ENCODE measurements around the gene IGFBP7.
A peak's percentile ranks its signal among the peaks of the same experiment; 100 is the strongest.

IGFBP7 gene

GRCh38 chr4:57125996-57126395, 15.8 kb upstream of the IGFBP7 start:
- TF ChIP-seq, protein P1, sequence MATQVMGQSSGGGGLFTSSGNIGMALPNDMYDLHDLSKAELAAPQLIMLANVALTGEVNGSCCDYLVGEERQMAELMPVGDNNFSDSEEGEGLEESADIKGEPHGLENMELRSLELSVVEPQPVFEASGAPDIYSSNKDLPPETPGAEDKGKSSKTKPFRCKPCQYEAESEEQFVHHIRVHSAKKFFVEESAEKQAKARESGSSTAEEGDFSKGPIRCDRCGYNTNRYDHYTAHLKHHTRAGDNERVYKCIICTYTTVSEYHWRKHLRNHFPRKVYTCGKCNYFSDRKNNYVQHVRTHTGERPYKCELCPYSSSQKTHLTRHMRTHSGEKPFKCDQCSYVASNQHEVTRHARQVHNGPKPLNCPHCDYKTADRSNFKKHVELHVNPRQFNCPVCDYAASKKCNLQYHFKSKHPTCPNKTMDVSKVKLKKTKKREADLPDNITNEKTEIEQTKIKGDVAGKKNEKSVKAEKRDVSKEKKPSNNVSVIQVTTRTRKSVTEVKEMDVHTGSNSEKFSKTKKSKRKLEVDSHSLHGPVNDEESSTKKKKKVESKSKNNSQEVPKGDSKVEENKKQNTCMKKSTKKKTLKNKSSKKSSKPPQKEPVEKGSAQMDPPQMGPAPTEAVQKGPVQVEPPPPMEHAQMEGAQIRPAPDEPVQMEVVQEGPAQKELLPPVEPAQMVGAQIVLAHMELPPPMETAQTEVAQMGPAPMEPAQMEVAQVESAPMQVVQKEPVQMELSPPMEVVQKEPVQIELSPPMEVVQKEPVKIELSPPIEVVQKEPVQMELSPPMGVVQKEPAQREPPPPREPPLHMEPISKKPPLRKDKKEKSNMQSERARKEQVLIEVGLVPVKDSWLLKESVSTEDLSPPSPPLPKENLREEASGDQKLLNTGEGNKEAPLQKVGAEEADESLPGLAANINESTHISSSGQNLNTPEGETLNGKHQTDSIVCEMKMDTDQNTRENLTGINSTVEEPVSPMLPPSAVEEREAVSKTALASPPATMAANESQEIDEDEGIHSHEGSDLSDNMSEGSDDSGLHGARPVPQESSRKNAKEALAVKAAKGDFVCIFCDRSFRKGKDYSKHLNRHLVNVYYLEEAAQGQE (IDR thresholded peaks at IDR 0.05; ENCODE audit: insufficient read depth in 1 of 2, low read depth in 2 of 2, low read length in 2 of 2) = no peak

GRCh38 chr4:57124145-57124544, 14.0 kb upstream of the IGFBP7 start:
- TF ChIP-seq, protein P1 (IDR thresholded peaks at IDR 0.05; ENCODE audit: insufficient read depth in 1 of 2, low read depth in 2 of 2, low read length in 2 of 2) = no peak
- TF ChIP-seq SIN3A (IDR thresholded peaks at IDR 0.05; ENCODE audit: borderline replicate concordance, insufficient read depth, low read length) = no peak
- no peak for TF ChIP-seq TAF1 (IDR thresholded peaks at IDR 0.05; ENCODE audit: borderline replicate concordance, insufficient read depth, low read length)
- no peak for TF ChIP-seq POLR2AphosphoS5 (IDR thresholded peaks at IDR 0.05; ENCODE audit: low read depth, low read length)
- TF ChIP-seq FOXP2 (optimal IDR thresholded peaks at IDR 0.05; ENCODE audit: borderline replicate concordance, extremely low read depth, extremely low read length, insufficient read depth) = no peak

DNA sequence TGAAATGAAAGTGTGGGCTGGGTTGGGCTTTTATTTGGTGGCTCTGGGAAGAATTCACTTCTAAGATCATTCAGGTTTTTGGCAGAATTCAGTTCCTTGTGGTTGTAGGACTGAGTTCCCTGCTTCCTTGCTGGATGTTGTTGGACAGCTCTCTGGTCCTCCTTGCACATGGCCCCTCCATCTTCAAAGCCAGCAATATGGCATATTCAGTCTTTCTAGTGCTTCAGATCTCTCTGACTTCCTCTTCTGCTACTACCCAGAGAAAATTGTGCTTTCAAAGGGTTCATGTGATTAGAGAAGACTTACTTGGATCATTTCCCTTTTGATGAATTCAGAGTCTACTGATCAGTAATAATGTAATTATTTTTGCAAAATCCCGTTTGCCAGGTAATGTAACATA, 12.8 kb upstream of the IGFBP7 start:
- TF ChIP-seq, protein P1 (IDR thresholded peaks at IDR 0.05; ENCODE audit: insufficient read depth in 1 of 2, low read depth in 2 of 2, low read length in 2 of 2) = peak in 1 of 2 experiments; percentile 79; a peak in 2 of 4 replicates
- TF ChIP-seq FOXP2 (optimal IDR thresholded peaks at IDR 0.05; ENCODE audit: borderline replicate concordance, extremely low read depth, extremely low read length, insufficient read depth) = no peak

GRCh38 chr4:57119054-57119651, 9.0 kb upstream of the IGFBP7 start:
- TF ChIP-seq, protein P1 (IDR thresholded peaks at IDR 0.05; ENCODE audit: insufficient read depth in 1 of 2, low read depth in 2 of 2, low read length in 2 of 2) = peak in 1 of 2 experiments; percentile 65; a peak in 1 of 4 replicates
- TF ChIP-seq SIN3A (IDR thresholded peaks at IDR 0.05; ENCODE audit: borderline replicate concordance, insufficient read depth, low read length) (peak; percentile 46; the same call in 1 of the 2 replicates), POLR2AphosphoS5 (IDR thresholded peaks at IDR 0.05; ENCODE audit: low read depth, low read length) (0 out of 2 replicates have a peak, but pooled peaks have one; percentile 22), TAF1 (IDR thresholded peaks at IDR 0.05; ENCODE audit: borderline replicate concordance, insufficient read depth, low read length) (no peak), FOXP2 (optimal IDR thresholded peaks at IDR 0.05; ENCODE audit: borderline replicate concordance, extremely low read depth, extremely low read length, insufficient read depth) (peak; percentile 32)

- TF ChIP-seq TAF1 (IDR thresholded peaks at IDR 0.05; ENCODE audit: borderline replicate concordance, insufficient read depth, low read length) (no peak), POLR2AphosphoS5 (IDR thresholded peaks at IDR 0.05; ENCODE audit: low read depth, low read length) (no peak), SIN3A (IDR thresholded peaks at IDR 0.05; ENCODE audit: borderline replicate concordance, insufficient read depth, low read length) (no peak), FOXP2 (optimal IDR thresholded peaks at IDR 0.05; ENCODE audit: borderline replicate concordance, extremely low read depth, extremely low read length, insufficient read depth) (no peak)
- TF ChIP-seq, protein P1 (IDR thresholded peaks at IDR 0.05; ENCODE audit: insufficient read depth in 1 of 2, low read depth in 2 of 2, low read length in 2 of 2) = no peak
These were observed 7.3 kb upstream of the IGFBP7 start for GRCh38 chr4:57117491-57117890.
